Ovary (tissue), 3 donors: ENCODE measurements around the gene HNRNPC.

Source experiments
- EP300 ChIP-seq: sonication (generic); formaldehyde crosslinking; IDR thresholded peaks from one replicate; pipeline ENCODE4 v1.6.1; 2017; ENCODE audit warnings: antibody characterized with exemption
- POLR2A ChIP-seq: fragments of 450-650 bp; IDR thresholded peaks from one replicate; pipeline ENCODE4 v1.6.1; 2017; ENCODE audit warnings: antibody characterized with exemption, mild to moderate bottlenecking, moderate library complexity
- TF ChIP-seq, protein P1 (sequence below), 3 donors: fragments of 450-650 bp in 2 of 3; fragments of 200-600 bp in 1 of 3; IDR thresholded peaks; one replicate each; pipeline versions ENCODE4 v1.5.1 to v1.8.0; 2016 to 2022; ENCODE audit warnings: antibody characterized with exemption in 3 of 3, mild to moderate bottlenecking in 1 of 3
- donor health status: DM: no; HTN: no; CAD: no.

DNA sequence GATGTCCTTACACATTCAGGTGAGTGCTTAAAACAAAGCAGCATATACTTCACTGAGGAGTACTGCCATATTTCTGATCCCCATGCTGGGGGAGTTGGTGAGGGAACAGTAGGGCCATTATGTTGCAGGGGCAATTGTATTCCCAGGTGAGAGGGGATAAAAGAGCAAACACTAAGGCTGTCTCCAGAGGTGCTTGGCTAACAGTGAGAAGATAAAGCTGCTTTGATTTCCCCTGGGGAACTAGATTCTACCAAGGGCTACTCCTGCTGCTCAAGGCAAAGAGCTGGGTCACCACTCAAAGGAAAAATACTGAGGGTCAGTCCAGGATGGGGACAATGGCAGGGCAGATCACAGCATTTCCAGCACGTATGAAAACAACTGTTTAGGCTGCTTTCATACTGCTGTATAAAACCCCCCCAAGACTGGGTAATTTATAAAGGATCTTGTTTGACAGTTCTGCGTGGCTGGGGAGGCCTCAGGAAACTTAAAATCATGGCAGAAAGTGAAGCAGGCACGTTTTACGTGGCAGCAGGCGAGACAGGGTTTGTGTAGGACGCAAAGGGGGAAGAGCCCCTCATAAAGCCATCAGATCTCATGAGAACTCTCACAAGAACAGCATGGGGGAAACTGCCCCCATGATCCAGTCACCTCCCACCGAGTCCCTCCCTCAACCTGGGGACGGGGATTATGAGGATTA is 65.6 kb downstream of the HNRNPC start:
- TF ChIP-seq, protein P1, sequence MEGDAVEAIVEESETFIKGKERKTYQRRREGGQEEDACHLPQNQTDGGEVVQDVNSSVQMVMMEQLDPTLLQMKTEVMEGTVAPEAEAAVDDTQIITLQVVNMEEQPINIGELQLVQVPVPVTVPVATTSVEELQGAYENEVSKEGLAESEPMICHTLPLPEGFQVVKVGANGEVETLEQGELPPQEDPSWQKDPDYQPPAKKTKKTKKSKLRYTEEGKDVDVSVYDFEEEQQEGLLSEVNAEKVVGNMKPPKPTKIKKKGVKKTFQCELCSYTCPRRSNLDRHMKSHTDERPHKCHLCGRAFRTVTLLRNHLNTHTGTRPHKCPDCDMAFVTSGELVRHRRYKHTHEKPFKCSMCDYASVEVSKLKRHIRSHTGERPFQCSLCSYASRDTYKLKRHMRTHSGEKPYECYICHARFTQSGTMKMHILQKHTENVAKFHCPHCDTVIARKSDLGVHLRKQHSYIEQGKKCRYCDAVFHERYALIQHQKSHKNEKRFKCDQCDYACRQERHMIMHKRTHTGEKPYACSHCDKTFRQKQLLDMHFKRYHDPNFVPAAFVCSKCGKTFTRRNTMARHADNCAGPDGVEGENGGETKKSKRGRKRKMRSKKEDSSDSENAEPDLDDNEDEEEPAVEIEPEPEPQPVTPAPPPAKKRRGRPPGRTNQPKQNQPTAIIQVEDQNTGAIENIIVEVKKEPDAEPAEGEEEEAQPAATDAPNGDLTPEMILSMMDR (IDR thresholded peaks at IDR 0.05): no peak
- TF ChIP-seq POLR2A (no peak), EP300 (no peak)
